KBM-7 (cell line): ENCODE data around the gene PCSK6.

ENCODE experiments used
- DNase-seq: peaks from one replicate; pipeline ENCODE4 v3.0.0-alpha.2; 2015
- in situ Hi-C: fragments of 300-500 bp; cut with MboI; formaldehyde crosslinking; loops from 2 replicates; pipeline ENCODE4 v1.14.3; 2020; ENCODE audit warnings: low sequenced_read_pairs, low pct_unique_long_range_greater_than_20kb, mixed read lengths

The PCSK6 gene

DNA sequence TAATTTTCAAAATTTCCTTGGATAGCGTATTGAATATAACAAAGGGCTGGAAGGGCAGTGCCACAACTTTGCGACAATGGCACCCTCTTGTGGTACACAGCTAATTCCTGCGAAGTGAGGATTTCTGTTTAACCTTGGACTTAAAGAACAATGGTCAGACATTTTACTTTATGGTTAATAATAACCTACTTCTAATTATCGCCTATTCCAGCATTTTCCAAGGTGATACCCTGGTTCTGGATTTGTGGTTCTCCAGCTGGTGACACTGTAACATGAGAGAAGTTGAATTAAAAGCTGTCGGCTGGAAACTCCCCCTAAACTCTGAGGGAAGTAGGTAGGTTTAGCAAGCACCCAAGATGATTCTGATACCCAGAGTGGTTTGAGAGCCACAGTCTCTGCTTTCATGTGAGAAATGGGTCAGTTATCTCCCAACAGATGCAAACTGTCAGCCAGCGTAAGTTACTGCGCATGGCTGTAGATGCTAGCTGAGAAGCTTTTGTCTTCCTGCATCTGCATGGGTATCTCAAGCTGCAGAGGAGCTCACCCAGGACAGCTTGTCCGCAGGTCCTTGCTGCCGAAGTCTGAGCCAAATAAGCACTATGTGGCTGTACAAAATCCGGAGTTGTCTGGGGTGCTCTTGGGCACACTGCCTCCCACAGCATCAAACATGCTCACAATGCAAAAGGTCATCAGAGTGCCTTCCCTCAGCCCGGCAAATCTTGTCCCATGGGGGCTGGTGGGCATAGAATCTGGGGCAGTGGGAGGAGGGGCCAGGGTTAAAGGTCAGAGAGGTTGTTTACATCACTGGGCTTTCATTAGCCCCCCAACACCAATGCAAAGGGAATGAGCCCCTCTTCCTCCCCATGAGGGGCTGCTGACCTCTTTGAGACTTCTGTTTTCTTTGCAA lies 231.0 kb downstream of the PCSK6 start:
- in situ Hi-C loops, result loop anchor here (25.0 kb wide), 1 partner anchor 621 kb away; no protein-coding TSS in a partner anchor
- peak; percentile 73 for DNase-seq

DNA sequence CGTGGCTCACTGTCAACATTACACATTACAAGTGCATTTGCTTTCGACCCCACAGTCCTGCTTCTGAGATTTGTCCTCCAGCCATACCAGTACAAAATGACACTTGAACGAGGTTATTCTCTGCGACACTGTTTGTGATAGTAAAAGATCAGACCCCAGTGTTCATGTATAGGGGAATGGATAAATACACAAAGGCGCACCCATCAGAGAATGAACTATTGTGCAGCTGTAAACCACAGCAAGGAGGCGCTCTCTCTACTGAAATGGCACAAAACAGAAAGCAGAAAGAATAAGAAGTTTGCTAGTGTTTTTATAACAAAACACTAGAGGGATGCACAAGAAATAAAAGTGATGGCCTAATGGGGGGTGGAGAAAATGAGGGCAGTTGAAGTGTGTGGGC lies 232.8 kb downstream of the PCSK6 start:
- in situ Hi-C loops, result loop anchor here (25.0 kb wide), 1 partner anchor 619 kb away; no protein-coding TSS in a partner anchor
- peak; percentile 76 for DNase-seq

DNA sequence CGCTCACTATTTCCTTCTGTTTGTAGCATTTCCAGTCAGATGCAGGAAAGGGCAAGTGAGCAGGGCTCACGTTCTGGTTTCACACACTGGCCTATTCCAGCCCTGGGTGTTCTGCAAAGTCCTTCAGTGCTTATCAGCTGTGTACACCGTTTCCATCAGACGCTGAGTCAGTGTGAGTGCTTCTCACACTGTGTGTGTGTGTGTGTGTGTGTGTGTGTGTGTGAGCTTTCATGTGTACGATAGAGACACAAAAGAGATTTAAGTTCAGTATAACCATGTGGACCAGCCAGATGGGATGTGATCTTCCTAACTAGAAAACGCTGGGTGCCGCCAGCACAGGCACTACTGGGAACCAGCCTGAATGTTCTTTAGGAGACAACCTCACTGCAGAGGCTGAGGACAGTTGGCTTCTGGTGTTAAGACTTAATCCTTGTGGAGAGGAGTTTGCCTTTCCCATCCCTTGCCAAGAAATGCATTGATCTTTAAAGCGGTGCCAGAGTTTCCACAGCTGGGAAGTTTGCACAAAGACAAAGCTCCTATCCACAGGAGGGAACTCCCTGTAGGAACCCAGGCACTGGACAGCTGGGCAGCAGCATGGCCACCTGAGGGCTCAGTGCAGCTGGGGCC lies 233.8 kb downstream of the PCSK6 start:
- peak; percentile 37 for DNase-seq
- in situ Hi-C loops, result loop anchor here (25.0 kb wide), 1 partner anchor 618 kb away; no protein-coding TSS in a partner anchor

DNA sequence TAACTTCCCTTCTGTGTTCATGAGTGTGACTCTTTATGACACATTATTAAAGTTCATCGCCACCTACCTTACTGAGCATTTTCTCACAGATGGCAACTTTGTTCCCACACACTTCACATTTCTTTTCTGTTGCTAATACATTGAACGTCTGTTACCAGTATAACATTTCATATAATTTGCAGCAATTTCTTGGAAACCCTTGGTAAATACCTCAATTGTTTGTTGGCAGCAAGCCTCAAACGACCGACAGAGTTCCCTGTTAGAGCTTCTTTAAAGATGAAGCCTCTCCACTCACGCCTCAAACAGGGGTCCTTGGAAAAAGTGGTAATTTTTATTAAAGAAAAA lies 234.5 kb downstream of the PCSK6 start:
- in situ Hi-C loops, result loop anchor here (25.0 kb wide), 1 partner anchor 618 kb away; no protein-coding TSS in a partner anchor
- no peak for DNase-seq

DNA sequence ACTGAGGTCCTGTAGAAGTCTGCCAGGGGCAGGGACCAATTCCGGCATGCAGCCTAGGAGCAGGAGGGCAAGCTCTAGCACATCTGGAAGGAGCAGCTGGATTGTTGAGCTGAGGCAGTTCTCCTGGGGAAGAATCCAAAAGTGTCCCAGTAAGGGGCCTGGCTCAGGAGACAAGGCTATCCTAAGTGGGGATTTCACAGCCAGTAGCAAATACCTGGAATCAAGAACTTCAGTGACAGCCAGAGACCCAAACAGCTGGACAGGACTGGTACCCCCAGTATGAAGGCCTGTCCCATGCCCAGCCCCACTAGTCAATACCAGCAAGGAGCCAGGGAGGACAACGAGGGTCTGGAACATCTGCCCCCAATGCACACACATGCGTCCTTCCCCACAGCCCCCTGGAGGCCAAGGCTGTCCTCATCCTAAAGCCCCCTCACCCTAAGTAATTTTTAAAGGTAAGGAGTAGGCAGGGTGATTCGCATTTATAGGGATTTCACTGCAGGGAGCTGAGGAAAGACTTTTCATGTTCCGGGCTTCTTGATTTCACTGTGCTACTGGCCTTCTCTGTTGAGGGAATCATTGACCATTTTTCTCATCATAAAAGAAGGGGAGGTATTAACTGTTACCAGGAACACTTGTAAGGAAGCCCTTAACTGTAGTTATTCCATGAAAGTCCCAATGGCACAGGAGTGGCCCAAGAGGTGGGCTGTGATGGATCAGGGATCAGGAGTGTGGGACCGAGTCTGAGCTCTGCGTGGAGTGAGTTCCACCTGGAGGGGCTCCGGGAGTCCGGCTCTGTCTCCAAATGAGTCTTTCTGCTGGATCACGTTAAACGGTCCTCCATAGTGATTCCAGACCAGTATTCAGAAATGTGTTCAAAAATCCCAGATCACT lies 235.1 kb downstream of the PCSK6 start:
- in situ Hi-C loops, result loop anchor here (25.0 kb wide), 1 partner anchor 617 kb away; no protein-coding TSS in a partner anchor
- no peak for DNase-seq
